ENCODE data around the gene BET1L. TPM values are rescaled to one million over a fixed set of nuclear protein-coding genes. Genes with fewer than 3 reads are reported as not detected.
A peak's percentile ranks its signal among the peaks of the same experiment; 100 is the strongest.
"Not testable (repeated sequence)": the region's sequence is repeated elsewhere in the genome, so short reads cannot be mapped to it uniquely, and the experiment has no call there.

The BET1L gene
- 17.8 TPM for total RNA-seq

- DNase-seq: peak; percentile 99
Measured at GRCh38 chr11:207208-207862, at the start of gene BET1L, which contains the start of gene RIC8A. BET1L (minus strand) TSS chr11:207399; CDS start chr11:207321, 78 bp downstream. RIC8A (plus strand) TSS chr11:207708; CDS start chr11:208855, 1,147 bp downstream.

DNA sequence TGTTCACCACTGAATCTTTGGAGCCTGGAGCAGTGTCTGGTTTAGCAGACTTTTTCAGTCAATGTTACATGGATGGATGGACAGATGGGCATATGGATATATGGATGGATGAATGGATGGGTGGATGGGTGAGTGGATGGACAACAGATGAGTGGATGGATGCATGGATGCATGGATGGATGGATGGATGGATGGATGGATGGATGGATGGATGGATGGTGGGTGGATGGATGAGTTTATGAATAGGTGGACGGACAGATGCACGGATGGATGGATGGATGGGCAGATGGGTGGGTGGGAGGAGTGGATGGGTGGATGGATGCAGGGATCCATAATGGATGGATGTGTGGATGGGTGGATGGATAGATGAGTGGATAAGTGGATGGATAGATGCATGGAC lies 48.6 kb upstream of the BET1L start:
- no peak for DNase-seq

DNA sequence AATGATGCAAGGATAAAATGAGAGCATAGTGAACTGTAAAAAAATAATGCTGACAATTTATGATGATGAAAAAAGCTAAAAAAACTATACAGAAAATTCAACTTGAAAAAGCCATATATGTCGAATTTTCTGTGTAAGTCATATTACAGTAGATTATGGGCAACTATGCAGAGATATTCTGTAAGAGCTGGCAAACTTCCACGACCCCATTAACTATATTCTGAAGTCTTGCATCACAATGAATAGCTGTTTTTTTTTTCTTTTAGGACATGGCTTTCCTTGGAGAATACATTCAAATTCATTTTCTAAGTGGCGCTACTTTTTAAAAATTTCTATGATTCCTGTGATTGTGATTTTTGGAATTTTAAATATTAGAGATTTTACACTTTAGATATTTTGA lies 48.0 kb upstream of the BET1L start:
- no peak for DNase-seq

DNA sequence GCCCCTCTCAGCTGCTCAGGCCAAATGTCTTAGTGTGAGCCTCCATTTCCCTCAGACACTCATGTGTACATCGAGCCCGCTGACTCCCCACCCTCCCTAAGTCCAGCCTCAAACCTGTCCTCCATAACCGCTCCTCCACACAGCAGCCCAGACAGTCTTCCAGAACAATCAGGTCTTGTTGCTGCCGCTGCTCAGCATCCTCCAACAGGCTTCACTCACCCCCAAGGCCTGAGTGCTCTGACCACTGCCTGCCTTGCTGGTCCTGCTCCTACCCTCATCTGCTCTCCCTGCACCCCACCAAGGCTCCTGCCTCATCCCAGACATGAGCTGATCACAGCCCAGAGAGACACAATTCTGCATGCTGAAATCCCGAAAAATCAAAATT lies 46.7 kb upstream of the BET1L start:
- no peak for DNase-seq

GRCh38 chr11:253160-253885 lies 46.1 kb upstream of the BET1L start:
- no peak for DNase-seq

- DNase-seq: no peak
Measured at GRCh38 chr11:252666-253065, 45.5 kb upstream of the BET1L start.

GRCh38 chr11:251550-251949 lies 44.4 kb upstream of the BET1L start:
- DNase-seq: no peak

GRCh38 chr11:250740-251299 lies 43.6 kb upstream of the BET1L start:
- DNase-seq: no peak

GRCh38 chr11:250274-250673 lies 43.1 kb upstream of the BET1L start:
- DNase-seq: no peak

DNA sequence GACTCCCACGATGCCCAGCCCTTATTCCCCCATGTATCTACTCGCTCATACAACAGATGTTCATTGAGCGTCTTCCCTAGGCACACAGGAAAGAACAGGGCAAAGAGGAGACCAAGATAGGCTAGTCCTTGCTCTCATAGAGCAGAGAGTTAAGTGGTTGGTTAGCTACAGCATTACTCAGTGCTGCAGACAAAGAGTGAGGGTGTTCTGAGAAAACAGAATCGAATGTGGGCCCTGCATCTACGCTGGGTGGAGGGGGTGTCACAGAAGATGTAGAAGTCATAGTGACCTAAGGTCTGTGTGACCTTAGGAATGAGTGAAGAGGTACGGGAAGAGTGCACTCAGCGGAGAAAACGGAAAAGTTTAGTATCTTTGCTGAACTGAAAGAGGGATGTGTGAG lies 41.9 kb upstream of the BET1L start:
- DNase-seq: no peak

DNA sequence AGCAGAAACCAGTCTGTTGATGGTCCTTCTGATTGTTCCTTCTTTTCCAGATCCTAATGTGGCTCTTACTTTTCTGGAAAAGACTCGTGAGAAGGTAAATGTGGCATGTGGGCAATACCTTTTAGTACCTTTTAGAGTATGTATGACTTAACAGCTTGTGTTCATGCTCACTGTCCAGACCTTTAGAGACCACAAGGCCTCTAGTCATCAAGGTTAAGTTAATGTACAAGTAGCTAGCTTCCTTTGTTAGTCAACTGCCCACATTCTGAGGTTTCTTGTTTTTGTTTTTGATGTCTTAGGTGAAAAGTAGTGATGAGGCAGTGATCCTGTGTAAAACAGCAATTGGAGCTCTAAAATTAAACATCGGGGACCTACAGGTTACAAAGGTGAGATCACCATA lies 37.2 kb upstream of the BET1L start:
- no peak for DNase-seq

- DNase-seq: no peak
Measured at GRCh38 chr11:241634-242033, 34.4 kb upstream of the BET1L start.

DNA sequence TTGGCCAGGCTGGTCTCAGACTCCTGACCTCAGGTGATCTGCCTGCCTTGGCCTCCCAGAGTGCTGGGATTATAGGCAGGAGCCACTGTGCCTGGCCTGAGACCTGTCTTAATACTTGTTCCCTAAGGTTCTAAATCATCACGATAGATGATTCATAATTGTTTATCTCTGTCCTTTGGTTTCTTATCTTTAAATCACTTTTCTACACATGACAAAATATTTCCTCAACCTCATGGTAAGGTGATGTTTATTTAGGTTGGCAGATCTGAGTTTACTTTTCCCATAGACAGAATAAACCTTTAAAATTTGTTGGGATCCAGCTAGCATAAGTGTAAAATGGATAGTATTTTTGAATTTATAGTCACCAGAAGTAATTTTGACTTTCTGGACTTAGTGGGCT lies 33.1 kb upstream of the BET1L start:
- no peak for DNase-seq

- not testable (repeated sequence) for DNase-seq
Measured at GRCh38 chr11:238346-238745, 31.1 kb upstream of the BET1L start.

GRCh38 chr11:236774-237767 lies 29.9 kb upstream of the BET1L start, which contains the start of gene PSMD13:
PSMD13 (plus strand) TSS chr11:236976; CDS start chr11:237050, 74 bp downstream.
- DNase-seq: peak; percentile 88

GRCh38 chr11:235997-236773 lies 29.0 kb upstream of the BET1L start, which contains the start of gene SIRT3:
SIRT3 (minus strand) TSS chr11:236342; CDS start chr11:236328, 14 bp downstream.
- peak; percentile 88 for DNase-seq

GRCh38 chr11:235609-235996 lies 28.4 kb upstream of the BET1L start:
- no peak for DNase-seq

GRCh38 chr11:235180-235579 lies 28.0 kb upstream of the BET1L start:
- DNase-seq: no peak

DNA sequence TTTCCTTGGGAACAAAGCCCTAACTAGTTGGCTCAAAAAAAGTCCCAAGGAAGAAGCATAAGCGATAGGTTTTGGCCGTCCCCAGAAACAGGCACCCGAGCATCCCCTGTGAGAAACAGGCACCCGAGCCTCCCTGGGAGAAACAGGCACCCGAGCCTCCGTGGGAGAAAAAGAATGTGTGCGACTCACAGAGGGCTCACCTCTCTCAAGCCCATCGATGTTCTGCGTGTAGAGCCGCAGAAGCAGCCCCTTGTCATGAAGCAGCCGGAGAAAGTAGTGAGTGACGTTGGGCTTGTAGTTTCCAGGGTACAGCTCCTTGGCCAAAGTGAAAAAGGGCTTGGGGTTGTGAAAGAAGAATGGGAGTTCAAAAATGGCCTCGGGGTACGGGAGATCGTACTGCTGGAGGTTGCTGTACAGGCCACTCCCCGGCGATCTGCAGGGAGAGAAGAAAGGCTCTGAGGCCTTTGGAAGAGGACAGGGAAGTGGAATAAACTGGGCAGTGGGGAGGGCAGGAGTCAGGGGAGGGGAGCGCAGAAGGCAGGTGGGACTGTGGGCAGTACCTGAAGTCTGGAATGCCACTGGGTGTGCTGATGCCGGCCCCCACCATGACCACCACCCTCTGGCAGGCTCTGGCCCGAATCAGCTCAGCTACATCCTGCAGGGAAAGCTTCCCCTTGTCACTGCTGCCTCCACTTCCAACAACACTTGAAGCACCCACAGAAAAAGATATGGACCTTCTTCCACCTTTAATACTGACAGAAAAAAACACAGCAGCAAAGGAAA lies 25.8 kb upstream of the BET1L start:
- DNase-seq: no peak

- no peak for DNase-seq
Measured at GRCh38 chr11:230431-230830, 23.2 kb upstream of the BET1L start.

Measured in skin of body (tissue), 2 donors.